HL-60 (cell line): ENCODE results near the gene FARP1.

ENCODE experiments used
- DNase-seq, 2 experiments: peaks; one replicate each; pipeline ENCODE4 v3.0.0-alpha.2; 2010 to 2020; ENCODE audit warnings: low read depth in 1 of 2, low spot score in 1 of 2
- H3K27ac ChIP-seq: fragments of 250-450 bp; sonication (Bioruptor Pico); replicated peaks from 2 replicates; pipeline ENCODE4 v1.5.1; 2020; ENCODE audit warnings: mild to moderate bottlenecking, moderate library complexity
- H3K27me3 ChIP-seq: fragments of 250-450 bp; sonication (Bioruptor Pico); 2 replicates; pipeline ENCODE4 v1.5.1; 2021; ENCODE audit warnings: mild to moderate bottlenecking, moderate library complexity; ENCODE audit not compliant: insufficient read depth, poor library complexity, severe bottlenecking
- H3K4me3 ChIP-seq: replicated peaks from 2 replicates; pipeline ENCODE4 v1.5.1; 2011; ENCODE audit warnings: mild to moderate bottlenecking, control low read depth, low read length; ENCODE audit not compliant: insufficient read depth
- GABPA ChIP-seq: IDR thresholded peaks from 2 replicates; pipeline ENCODE4 v1.6.1; 2012; ENCODE audit warnings: low read depth
- POLR2AphosphoS5 ChIP-seq: IDR thresholded peaks from 2 replicates; pipeline ENCODE4 v1.6.1; 2012; ENCODE audit warnings: low read depth
- SPI1 ChIP-seq: IDR thresholded peaks from 2 replicates; pipeline ENCODE4 v1.6.1; 2012; ENCODE audit warnings: low read depth, mild to moderate bottlenecking, borderline replicate concordance
- TF ChIP-seq, protein P1 (sequence below): IDR thresholded peaks from 2 replicates; pipeline ENCODE4 v1.6.1; 2012; ENCODE audit warnings: low read depth; ENCODE audit not compliant: insufficient replicate concordance
- TF ChIP-seq, protein P2 (sequence below): IDR thresholded peaks from one replicate; pipeline ENCODE4 v1.5.1; 2011; ENCODE audit warnings: low read length, control low read depth, inconsistent platforms; ENCODE audit not compliant: insufficient read depth

Gene FARP1

DNA sequence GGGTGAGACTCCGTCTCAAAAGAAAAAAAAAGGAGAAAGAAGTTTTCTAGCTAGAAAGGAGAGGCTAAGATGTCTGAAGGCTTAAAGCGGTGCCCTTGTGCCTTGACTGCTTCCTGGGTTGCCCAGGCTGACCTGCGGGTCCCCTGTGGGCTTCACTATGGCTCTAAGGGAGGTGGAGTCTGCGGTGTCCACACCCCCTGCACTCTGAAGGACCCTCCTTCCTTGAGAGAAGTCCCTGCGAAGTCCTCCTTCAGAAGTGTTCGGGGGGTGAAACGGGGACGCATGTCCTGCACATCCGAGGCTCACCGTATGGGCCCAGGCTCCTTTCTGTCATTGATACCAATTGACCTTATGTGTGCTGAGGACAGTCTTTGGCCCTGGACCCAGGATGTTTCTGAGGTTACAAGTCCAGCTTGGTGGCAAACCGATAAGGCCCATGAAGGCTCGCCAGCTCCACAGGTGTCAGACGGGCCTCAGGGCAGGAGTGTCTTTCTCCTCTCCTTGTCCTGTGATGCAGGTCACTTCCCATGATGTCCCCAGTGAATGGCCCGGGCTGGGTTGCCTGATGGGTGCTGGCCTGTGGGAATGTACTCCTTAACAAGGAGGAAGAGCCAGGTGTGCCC, 45.8 kb downstream of the FARP1 start:
- TF ChIP-seq POLR2AphosphoS5, result no peak
- TF ChIP-seq, protein P1, sequence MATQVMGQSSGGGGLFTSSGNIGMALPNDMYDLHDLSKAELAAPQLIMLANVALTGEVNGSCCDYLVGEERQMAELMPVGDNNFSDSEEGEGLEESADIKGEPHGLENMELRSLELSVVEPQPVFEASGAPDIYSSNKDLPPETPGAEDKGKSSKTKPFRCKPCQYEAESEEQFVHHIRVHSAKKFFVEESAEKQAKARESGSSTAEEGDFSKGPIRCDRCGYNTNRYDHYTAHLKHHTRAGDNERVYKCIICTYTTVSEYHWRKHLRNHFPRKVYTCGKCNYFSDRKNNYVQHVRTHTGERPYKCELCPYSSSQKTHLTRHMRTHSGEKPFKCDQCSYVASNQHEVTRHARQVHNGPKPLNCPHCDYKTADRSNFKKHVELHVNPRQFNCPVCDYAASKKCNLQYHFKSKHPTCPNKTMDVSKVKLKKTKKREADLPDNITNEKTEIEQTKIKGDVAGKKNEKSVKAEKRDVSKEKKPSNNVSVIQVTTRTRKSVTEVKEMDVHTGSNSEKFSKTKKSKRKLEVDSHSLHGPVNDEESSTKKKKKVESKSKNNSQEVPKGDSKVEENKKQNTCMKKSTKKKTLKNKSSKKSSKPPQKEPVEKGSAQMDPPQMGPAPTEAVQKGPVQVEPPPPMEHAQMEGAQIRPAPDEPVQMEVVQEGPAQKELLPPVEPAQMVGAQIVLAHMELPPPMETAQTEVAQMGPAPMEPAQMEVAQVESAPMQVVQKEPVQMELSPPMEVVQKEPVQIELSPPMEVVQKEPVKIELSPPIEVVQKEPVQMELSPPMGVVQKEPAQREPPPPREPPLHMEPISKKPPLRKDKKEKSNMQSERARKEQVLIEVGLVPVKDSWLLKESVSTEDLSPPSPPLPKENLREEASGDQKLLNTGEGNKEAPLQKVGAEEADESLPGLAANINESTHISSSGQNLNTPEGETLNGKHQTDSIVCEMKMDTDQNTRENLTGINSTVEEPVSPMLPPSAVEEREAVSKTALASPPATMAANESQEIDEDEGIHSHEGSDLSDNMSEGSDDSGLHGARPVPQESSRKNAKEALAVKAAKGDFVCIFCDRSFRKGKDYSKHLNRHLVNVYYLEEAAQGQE, result no peak
- TF ChIP-seq, protein P2, sequence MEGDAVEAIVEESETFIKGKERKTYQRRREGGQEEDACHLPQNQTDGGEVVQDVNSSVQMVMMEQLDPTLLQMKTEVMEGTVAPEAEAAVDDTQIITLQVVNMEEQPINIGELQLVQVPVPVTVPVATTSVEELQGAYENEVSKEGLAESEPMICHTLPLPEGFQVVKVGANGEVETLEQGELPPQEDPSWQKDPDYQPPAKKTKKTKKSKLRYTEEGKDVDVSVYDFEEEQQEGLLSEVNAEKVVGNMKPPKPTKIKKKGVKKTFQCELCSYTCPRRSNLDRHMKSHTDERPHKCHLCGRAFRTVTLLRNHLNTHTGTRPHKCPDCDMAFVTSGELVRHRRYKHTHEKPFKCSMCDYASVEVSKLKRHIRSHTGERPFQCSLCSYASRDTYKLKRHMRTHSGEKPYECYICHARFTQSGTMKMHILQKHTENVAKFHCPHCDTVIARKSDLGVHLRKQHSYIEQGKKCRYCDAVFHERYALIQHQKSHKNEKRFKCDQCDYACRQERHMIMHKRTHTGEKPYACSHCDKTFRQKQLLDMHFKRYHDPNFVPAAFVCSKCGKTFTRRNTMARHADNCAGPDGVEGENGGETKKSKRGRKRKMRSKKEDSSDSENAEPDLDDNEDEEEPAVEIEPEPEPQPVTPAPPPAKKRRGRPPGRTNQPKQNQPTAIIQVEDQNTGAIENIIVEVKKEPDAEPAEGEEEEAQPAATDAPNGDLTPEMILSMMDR, result no peak
- no peak for TF ChIP-seq GABPA
- TF ChIP-seq SPI1, result no peak
- H3K4me3 ChIP-seq, result no peak overlapping the region
- DNase-seq, result no peak
- no peak overlapping the region for H3K27ac ChIP-seq
- H3K27me3 ChIP-seq, result no peaks in the 10 kb centered on the region

DNA sequence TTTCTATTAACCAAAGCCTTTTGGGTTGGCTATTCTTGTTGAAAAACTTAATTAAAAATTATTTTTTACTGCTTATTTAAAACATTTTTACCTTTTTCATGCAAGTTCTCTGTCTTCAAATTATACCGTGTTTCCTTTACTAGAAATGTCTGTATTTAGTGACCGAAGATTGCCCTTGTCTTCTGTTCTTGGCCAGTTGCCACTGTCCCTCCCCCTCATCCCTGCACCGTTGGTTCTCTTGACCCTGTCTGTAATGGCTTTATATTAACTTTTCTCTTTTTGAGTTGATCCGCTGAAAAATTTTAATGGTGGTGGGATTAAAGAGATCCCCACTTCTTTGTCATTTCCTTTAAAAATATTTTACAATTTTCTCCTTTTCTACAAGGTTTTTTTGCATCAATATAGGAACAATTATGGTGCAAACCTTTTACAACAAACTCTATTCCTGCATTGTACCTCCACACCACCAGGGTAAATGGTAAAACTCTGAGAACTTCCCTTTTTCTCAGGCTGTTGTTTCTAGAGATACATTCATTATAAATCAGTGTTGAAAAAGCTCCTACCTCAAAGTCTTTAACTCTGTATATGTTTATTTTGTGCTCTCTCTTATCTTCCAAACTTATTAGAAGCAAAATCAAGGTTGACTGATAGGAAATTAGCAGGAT, 47.1 kb downstream of the FARP1 start:
- TF ChIP-seq GABPA (no peak), POLR2AphosphoS5 (no peak), SPI1 (no peak)
- TF ChIP-seq, protein P1, result no peak
- TF ChIP-seq, protein P2, result no peak
- H3K27me3 ChIP-seq, result no peaks in the 10 kb centered on the region
- H3K4me3 ChIP-seq, result no peak overlapping the region
- DNase-seq, result no peak
- no peak overlapping the region for H3K27ac ChIP-seq

DNA sequence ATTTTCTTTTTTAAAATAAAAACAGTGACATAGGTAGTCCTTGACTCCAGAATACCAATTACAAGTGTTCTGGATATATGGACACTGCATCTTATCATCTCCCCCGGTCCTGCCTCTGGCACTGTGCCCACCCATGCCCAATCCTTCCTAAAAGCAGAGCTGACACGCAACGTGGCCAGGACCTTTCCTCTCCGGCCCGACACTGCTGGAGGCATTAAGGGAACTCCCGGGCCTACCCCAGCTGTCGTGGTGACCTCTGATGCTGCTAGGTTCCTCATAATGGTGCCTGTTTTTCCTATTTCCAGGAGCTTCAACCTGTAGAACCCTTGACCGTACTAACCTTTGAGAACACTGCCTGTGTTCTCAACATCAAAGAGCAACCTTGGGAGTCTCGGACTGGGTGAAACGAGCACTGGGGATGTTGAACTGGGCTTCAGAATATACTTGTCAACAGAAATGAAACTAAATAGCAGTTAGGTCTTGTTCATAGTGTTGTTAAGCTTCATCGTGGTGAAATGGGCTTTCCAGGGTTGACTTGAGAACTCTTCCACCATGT, 48.1 kb downstream of the FARP1 start:
- no peak for DNase-seq
- Histone ChIP-seq H3K4me3 (no peak overlapping the region), H3K27ac (no peak overlapping the region), H3K27me3 (no peaks in the 10 kb centered on the region)
- TF ChIP-seq SPI1 (no peak), POLR2AphosphoS5 (no peak), GABPA (no peak)
- TF ChIP-seq, protein P1, result no peak
- TF ChIP-seq, protein P2, result no peak
